ENCODE results near the gene MSH4.

DNA sequence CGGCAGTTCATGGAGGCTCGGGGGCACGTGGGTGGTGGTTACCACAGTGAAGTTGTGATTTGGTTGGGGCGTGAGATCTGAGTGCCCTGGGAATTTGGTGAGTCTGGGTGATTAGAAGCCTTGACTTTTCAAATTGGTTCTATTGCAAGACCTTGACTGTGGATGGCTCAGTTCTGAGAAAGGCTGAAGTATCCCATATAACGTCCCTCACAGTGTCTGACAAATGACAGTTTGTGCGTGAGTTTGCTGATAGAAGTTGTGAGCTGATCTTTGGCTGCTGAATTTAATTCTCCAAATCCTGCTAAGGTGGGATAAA, 549 bp downstream of the MSH4 start:
- TF ChIP-seq, protein P1, sequence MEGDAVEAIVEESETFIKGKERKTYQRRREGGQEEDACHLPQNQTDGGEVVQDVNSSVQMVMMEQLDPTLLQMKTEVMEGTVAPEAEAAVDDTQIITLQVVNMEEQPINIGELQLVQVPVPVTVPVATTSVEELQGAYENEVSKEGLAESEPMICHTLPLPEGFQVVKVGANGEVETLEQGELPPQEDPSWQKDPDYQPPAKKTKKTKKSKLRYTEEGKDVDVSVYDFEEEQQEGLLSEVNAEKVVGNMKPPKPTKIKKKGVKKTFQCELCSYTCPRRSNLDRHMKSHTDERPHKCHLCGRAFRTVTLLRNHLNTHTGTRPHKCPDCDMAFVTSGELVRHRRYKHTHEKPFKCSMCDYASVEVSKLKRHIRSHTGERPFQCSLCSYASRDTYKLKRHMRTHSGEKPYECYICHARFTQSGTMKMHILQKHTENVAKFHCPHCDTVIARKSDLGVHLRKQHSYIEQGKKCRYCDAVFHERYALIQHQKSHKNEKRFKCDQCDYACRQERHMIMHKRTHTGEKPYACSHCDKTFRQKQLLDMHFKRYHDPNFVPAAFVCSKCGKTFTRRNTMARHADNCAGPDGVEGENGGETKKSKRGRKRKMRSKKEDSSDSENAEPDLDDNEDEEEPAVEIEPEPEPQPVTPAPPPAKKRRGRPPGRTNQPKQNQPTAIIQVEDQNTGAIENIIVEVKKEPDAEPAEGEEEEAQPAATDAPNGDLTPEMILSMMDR (IDR thresholded peaks at IDR 0.05; ENCODE audit: poor library complexity) = no peak
- no peak for TF ChIP-seq EZH2phosphoT487 (IDR thresholded peaks at IDR 0.05; ENCODE audit: low read depth, severe bottlenecking, unreplicated experiment)
- no peak for TF ChIP-seq EZH2 (IDR thresholded peaks at IDR 0.05; ENCODE audit: borderline replicate concordance)
